Nephron progenitor cell (in vitro differentiated cells): ENCODE measurements around the gene POLDIP2.

Experiments
- DNase-seq: peaks from one replicate; pipeline ENCODE4 v3.0.0; 2021
- H3K27ac Mint-ChIP-seq: 2 replicates; pipeline ENCODE4 v1.8.0; 2021; ENCODE audit warnings: mild to moderate bottlenecking, moderate library complexity, mixed read lengths
- H3K27me3 Mint-ChIP-seq: 2 replicates; pipeline ENCODE4 v1.8.0; 2021; ENCODE audit warnings: mild to moderate bottlenecking, low read depth, mixed read lengths; ENCODE audit not compliant: poor library complexity
- H3K36me3 Mint-ChIP-seq: 2 replicates; pipeline ENCODE4 v1.8.0; 2021; ENCODE audit warnings: low read depth, mixed read lengths
- H3K4me1 Mint-ChIP-seq: 2 replicates; pipeline ENCODE4 v1.8.0; 2021; ENCODE audit warnings: mixed read lengths
- H3K4me3 Mint-ChIP-seq: 2 replicates; pipeline ENCODE4 v1.8.0; 2021; ENCODE audit warnings: mild to moderate bottlenecking, moderate library complexity, mixed read lengths
- H3K9me3 Mint-ChIP-seq: 2 replicates; pipeline ENCODE4 v1.8.0; 2021; ENCODE audit warnings: mild to moderate bottlenecking, moderate library complexity, mixed read lengths
- TF ChIP-seq, protein P1 (sequence below): fragments of 200-600 bp; sonication (generic); IDR thresholded peaks from 2 replicates; pipeline ENCODE4 v1.5.0; 2021; ENCODE audit warnings: antibody characterized with exemption

The POLDIP2 gene

DNA sequence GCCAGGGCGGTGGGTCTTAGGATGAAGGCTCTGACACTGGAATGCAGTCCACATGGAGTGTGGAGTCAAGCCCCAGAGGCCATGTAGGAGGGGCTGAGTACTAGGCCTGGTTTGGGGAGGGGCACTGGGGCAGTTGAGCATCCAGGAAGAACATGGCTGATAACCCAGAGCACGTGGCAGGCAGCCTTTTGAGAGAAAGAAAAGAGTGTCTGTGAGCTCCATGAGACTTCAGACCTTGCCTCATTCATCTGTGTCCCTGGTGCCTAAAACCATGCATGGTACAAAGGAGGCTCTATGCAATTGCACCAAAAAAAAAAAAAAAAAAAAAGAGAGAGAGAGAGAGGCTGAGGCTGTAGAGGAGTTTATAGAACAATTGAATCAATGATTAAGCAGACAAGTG lies 34.1 kb upstream of the POLDIP2 start:
- peaks cover 24% of the 10 kb centered on the region for H3K36me3 Mint-ChIP-seq

DNA sequence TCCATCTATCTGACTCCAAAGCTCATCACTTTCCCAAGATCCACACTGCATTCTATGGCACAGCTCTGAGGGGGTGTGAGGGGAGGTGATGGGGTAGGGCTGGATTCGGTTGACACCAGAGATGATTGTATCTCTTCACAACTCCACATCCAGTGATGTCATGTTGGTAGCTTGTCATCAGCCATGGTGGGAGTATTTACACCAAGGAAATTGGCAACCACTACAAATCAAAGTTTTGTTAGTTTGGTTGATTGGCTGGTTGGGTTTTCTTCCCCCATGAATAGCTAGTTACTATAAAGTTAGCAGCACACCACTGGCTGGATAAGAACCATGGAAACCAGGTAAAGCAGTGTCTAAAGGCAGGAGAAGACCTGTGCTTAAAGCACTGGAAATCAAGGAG lies 33.7 kb upstream of the POLDIP2 start:
- Mint-ChIP-seq H3K4me3 (no peak overlapping the region), H3K4me1 (peaks cover 18% of the 10 kb centered on the region), H3K36me3 (peaks cover 24% of the 10 kb centered on the region), H3K27me3 (peaks cover 25% of the 10 kb centered on the region), H3K27ac (no peak overlapping the region), H3K9me3 (no peaks in the 10 kb centered on the region)
- no peak for DNase-seq
- TF ChIP-seq, protein P1, sequence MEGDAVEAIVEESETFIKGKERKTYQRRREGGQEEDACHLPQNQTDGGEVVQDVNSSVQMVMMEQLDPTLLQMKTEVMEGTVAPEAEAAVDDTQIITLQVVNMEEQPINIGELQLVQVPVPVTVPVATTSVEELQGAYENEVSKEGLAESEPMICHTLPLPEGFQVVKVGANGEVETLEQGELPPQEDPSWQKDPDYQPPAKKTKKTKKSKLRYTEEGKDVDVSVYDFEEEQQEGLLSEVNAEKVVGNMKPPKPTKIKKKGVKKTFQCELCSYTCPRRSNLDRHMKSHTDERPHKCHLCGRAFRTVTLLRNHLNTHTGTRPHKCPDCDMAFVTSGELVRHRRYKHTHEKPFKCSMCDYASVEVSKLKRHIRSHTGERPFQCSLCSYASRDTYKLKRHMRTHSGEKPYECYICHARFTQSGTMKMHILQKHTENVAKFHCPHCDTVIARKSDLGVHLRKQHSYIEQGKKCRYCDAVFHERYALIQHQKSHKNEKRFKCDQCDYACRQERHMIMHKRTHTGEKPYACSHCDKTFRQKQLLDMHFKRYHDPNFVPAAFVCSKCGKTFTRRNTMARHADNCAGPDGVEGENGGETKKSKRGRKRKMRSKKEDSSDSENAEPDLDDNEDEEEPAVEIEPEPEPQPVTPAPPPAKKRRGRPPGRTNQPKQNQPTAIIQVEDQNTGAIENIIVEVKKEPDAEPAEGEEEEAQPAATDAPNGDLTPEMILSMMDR = no peak

More for the DNA sequence above, 34.1 kb upstream of the POLDIP2 start:
- H3K9me3 Mint-ChIP-seq = no peaks in the 10 kb centered on the region
- TF ChIP-seq, protein P1 = no peak
- H3K4me3 Mint-ChIP-seq = no peak overlapping the region
- no peak overlapping the region for H3K27ac Mint-ChIP-seq
- peaks cover 20% of the 10 kb centered on the region for H3K27me3 Mint-ChIP-seq
- no peak for DNase-seq
- H3K4me1 Mint-ChIP-seq = peaks cover 18% of the 10 kb centered on the region

DNA sequence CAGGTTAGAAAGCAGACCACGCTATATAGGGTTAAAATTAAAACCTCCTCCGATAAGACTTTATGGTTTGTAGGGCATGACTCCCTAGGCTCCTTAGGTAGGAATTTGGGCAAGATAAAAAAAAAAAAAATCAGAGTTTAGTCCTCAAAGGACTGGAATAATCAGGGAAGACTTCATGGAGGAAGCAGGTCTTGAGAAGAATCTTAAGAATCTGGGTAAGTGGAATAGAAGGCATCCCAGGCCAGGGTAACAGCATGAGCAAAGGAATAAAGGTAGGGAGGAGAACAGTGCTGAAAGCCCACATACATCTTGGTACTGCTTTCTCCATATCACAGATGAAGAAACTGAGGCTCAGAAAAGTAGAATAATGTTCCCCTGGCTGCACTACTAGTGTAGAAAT lies 33.2 kb upstream of the POLDIP2 start:
- peaks cover 16% of the 10 kb centered on the region for H3K4me1 Mint-ChIP-seq
- no peaks in the 10 kb centered on the region for H3K9me3 Mint-ChIP-seq
- no peak overlapping the region for H3K4me3 Mint-ChIP-seq
- H3K27ac Mint-ChIP-seq = no peak overlapping the region
- peaks cover 29% of the 10 kb centered on the region for H3K27me3 Mint-ChIP-seq
- peaks cover 24% of the 10 kb centered on the region for H3K36me3 Mint-ChIP-seq
- DNase-seq = no peak
- TF ChIP-seq, protein P1 = no peak

DNA sequence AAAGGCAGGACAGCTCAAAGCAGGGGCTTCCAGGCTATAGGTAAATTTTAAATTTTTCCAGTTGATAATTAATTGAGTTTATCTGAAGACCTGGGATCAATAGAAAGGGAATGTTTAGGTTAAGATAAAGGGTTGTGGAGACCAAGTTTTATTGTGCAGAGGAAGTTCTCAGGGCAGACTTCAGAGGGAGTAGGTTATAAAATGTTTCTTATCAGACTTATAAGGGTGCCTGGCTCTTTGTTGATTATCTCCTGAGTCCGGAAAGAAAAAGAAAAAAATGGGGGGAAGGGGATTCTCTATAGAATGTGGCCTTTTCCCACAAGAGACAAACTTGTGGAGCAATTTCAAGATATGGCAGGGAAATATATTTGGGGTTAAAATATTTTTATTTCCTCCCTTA lies 32.8 kb upstream of the POLDIP2 start:
- no peak overlapping the region for H3K4me3 Mint-ChIP-seq
- H3K9me3 Mint-ChIP-seq = no peaks in the 10 kb centered on the region
- DNase-seq = no peak
- peaks cover 33% of the 10 kb centered on the region for H3K27me3 Mint-ChIP-seq
- H3K4me1 Mint-ChIP-seq = peaks cover 12% of the 10 kb centered on the region
- H3K27ac Mint-ChIP-seq = peak overlapping the region; percentile 17
- TF ChIP-seq, protein P1 = no peak
- H3K36me3 Mint-ChIP-seq = peaks cover 28% of the 10 kb centered on the region

DNA sequence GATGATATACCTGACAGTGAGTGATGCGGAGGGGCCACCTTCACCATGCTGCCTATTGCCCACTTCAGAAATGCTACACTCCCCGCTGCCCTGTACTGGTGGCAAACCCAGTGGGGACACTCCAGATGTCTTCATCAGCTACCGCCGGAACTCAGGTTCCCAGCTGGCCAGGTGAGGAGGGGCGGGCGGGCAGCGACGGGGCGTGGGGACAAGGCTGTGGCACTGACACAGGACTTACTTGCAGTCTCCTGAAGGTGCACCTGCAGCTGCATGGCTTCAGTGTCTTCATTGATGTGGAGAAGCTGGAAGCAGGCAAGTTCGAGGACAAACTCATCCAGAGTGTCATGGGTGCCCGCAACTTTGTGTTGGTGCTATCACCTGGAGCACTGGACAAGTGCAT lies 30.8 kb upstream of the POLDIP2 start:
- Mint-ChIP-seq H3K27me3 (peaks cover 53% of the 10 kb centered on the region), H3K36me3 (peaks cover 28% of the 10 kb centered on the region), H3K27ac (no peak overlapping the region), H3K4me3 (no peak overlapping the region), H3K4me1 (peaks cover 7% of the 10 kb centered on the region), H3K9me3 (no peaks in the 10 kb centered on the region)
- TF ChIP-seq, protein P1 = no peak
- DNase-seq = no peak

DNA sequence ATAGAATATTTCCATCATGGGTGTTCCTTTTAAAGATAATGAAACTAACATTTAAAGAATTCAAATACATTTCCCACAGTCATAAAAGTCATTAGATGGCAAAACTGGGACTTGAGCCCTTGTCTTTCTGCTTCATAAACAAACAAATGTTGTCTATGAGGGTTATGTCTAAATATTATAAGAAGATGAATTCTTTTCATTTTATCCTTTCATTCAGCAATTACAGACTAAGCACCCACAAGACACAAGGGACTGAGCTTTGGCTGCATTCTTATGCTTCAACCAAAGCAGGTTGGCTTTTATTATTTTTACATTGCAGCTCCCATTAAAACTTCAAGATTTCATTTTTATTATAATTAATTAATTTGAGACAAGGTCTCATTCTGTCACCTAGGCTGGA lies 29.1 kb upstream of the POLDIP2 start:
- Mint-ChIP-seq H3K36me3 (peaks cover 25% of the 10 kb centered on the region), H3K27ac (no peak overlapping the region), H3K4me3 (no peak overlapping the region), H3K4me1 (peaks cover 7% of the 10 kb centered on the region), H3K27me3 (peaks cover 71% of the 10 kb centered on the region), H3K9me3 (no peaks in the 10 kb centered on the region)
- TF ChIP-seq, protein P1 = no peak
- no peak for DNase-seq
